Astrocyte (in vitro differentiated cells and primary cell): ENCODE results near the gene CALU.

ENCODE experiments used
- EZH2 ChIP-seq: IDR thresholded peaks from 2 replicates; pipeline ENCODE4 v1.6.1; 2012; ENCODE audit warnings: mild to moderate bottlenecking, low read length, inconsistent platforms; ENCODE audit not compliant: insufficient read depth
- TF ChIP-seq, protein P1 (sequence below): IDR thresholded peaks from 2 replicates; pipeline ENCODE4 v1.5.1; 2011; ENCODE audit warnings: low read depth, mild to moderate bottlenecking, inconsistent platforms, low read length, moderate library complexity; ENCODE audit not compliant: insufficient read depth

DNA sequence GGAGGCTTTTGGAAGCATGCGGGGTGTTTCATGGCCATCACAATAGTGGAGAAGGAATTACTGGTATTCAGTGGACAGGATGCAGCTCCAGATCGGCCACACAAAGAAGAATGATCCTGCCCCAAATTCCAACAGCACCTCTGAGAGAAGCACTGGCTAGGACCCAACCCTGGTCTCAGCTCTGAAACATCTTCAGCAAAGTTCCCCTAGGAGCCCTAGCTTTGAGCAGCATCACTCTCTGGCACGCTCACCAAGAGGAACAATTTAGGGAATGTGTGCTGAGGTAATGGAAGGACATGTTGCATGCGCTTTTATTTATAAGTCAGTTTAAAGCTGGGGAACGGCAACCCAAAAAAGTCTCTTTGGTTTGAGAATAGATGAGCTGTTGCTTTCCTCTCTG, 42.0 kb downstream of the CALU start:
- TF ChIP-seq, protein P1, sequence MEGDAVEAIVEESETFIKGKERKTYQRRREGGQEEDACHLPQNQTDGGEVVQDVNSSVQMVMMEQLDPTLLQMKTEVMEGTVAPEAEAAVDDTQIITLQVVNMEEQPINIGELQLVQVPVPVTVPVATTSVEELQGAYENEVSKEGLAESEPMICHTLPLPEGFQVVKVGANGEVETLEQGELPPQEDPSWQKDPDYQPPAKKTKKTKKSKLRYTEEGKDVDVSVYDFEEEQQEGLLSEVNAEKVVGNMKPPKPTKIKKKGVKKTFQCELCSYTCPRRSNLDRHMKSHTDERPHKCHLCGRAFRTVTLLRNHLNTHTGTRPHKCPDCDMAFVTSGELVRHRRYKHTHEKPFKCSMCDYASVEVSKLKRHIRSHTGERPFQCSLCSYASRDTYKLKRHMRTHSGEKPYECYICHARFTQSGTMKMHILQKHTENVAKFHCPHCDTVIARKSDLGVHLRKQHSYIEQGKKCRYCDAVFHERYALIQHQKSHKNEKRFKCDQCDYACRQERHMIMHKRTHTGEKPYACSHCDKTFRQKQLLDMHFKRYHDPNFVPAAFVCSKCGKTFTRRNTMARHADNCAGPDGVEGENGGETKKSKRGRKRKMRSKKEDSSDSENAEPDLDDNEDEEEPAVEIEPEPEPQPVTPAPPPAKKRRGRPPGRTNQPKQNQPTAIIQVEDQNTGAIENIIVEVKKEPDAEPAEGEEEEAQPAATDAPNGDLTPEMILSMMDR, result no peak
- no peak for TF ChIP-seq EZH2
